GM12874 (cell line): ENCODE measurements around the gene ECHS1.

Experiments used
- CTCF ChIP-seq: IDR thresholded peaks from 2 replicates; pipeline ENCODE4 v1.5.1; 2011; ENCODE audit warnings: low read depth, mild to moderate bottlenecking, control low read depth, low read length, moderate library complexity; ENCODE audit not compliant: insufficient read depth

The ECHS1 gene

GRCh38 chr10:133418289-133418993 is 45.3 kb upstream of the ECHS1 start:
- TF ChIP-seq CTCF, result no peak

DNA sequence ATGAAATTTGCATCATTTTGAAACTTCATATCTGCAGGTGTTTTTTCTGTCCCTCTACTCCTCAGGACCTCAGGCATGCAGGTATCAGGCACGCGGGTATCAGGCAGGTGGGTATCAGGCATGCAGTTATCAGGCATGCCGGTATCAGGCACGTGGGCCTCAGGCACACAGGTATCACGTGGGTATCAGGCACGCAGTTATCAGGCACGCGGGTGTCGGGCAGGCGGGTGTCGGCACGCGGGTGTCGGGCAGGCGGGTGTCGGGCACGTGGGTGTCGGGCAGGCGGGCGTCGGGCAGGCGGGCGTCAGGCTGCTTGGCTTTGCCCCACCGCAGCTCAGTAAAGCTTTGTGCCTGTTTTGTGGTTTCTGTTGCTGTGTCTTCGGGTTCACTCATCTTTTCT is 42.6 kb upstream of the ECHS1 start:
- TF ChIP-seq CTCF, result no peak

DNA sequence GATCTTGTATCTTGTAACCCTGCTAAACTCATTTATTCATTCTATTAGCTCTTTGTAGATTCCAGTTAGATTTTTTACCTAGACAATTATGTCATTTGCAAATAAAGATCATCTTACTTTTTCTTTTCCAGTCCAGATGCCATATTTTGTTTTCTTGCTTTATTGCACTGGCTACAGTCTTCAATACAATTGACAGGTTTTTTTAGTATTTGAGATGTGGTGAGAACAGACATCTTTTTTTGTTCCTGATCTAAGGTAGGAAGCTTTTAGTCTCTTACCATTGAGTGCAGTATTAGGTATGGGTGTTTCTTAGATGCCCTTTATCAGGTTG is 39.2 kb upstream of the ECHS1 start:
- TF ChIP-seq CTCF, result no peak

DNA sequence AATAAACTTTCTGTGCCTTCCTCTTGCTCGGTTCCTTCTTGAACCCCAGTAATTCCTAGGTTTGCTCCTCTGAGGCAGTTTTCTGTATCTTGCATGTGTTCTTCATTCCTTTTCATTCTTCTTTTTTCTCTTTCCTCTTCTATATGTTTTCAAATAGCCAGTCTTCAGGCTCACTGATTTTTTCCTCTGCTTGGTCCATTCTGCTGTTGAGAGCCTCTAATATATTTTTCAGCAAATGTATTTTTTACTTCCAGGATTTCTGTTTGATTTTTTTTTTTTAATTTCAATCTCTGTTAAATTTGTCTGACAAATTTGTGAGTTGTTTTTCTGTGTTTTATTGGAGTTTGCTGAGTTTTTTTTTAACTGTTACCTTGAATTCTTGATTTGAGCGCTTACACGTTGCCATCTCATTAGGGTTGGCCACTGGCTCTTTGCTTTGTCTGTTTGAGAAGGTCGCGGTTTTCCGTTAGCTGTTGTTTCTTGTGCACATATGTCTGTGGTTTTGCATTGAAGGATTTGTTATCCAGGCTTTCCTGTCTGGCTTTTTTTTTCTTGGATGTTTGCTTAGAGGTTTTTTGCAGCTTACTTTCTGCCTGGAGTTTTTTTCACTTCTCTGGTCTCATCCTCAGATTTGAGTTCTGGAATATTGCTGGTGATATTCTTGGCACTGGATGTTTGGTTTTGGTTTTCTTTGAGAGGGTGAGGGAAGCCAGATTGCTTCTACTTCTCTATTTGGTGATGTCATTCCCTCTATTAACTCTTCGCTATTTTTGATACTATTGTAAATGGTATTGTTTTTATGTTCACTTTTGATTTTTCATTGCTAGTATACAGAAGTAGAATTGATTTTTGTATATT is 38.6 kb upstream of the ECHS1 start:
- TF ChIP-seq CTCF, result no peak

DNA sequence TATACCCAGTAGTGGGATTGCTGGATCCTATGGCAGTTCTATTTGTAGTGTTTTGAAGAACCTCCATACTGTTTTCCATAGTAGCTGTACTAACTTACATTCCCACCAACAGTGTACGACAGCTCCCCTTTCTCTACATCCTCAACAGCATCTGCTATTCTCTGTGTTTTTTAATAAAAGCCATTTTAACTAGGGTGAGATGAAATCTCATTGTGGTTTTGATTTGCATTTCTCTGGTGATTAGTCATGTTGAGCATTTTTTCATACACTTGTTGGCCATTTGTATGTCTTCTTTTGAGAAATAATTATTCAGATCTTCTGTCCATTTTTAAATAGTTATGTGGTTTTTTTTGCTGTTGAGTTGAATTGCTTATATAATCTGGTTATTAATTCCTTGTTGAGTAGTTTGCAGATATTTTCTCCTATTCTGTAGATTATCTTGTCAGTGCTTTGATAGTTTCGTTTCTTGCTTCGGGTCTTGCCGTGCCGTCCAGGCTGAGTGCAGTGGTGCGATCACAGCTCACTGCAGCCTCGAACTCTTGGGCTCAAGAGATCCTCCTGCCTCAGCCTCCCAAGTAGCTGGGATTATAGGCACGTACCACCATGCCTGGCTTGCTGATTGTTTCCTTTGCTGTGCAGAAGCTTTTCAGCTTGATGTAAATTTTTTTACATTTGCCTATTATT is 32.8 kb upstream of the ECHS1 start:
- no peak for TF ChIP-seq CTCF

GRCh38 chr10:133405272-133405671 is 32.1 kb upstream of the ECHS1 start:
- TF ChIP-seq CTCF, result no peak

GRCh38 chr10:133403784-133404183 is 30.6 kb upstream of the ECHS1 start:
- no peak for TF ChIP-seq CTCF
